DMS79 treated with DMSO at 0.1 percent for 48 hours (cell line): ENCODE results near the gene PSMD13.
"Not testable (repeated sequence)": the region's sequence is repeated elsewhere in the genome, so short reads cannot be mapped to it uniquely, and the experiment has no call there.

ENCODE experiments used
- DNase-seq: peaks from one replicate; lab custom pipeline; 2025; lab: John Stamatoyannopoulos, UW

The PSMD13 gene

DNA sequence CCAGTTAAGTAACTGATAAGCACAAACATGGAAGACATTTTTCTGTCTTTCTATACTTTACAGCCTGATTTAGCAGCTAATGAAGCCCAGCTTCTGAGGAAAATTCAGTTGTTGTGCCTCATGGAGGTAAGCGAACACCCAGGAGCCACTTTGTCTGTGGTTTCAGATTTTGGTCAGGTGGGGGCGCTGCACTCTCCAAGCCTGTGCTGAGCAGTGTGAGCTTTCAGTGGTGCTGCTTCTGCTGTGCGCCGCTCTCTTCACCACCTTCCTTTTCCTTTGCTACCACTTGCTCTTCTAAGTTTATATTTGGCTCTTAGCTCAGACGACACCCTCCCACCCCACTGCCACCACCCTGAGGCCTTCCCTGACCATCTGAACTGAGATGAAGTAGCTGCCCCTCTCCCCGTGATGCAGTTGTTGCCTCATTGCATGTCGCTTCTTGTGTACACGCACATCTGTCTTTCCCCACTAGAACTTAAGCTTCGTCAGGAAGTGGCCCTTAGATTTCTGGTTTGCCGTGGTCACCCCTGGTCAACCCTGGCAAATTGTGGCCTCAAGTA is 14.0 kb downstream of the PSMD13 start:
- DNase-seq = no peak

DNA sequence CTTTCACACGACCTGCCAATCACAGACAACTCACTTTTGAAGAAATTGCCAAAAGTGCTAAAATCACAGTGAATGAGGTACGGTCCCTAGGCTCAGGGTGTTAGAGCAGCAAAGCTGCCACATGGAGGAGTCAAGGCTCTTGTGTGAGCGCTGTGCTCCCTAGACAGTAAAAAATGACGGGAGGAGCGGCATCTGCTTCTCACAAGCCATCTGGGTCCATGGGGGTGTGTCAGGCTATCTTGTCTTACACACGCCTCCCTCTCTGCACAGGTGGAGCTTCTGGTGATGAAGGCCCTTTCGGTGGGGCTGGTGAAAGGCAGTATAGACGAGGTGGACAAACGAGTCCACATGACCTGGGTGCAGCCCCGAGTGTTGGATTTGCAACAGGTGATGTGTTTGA is 14.8 kb downstream of the PSMD13 start:
- no peak for DNase-seq

DNA sequence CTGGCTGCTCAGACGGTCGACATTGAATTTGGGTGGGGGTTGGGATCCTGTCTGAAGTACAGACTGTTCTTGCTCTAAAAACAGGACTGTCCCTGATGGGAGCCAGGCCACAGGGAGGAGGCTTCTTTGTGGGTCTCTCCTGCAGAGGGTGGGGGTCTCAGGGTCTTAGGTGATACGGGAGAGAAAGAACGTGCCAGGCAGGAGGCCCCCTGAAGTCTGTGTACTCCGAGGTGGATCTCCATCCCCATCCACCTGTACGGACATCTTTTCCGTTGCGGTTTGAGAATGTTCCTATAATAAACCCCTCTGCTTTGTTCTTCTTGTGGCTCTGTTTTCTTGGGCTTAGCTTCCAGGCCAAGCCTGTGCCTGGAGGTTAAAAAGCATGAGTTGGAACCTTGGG is 15.9 kb downstream of the PSMD13 start:
- no peak for DNase-seq

DNA sequence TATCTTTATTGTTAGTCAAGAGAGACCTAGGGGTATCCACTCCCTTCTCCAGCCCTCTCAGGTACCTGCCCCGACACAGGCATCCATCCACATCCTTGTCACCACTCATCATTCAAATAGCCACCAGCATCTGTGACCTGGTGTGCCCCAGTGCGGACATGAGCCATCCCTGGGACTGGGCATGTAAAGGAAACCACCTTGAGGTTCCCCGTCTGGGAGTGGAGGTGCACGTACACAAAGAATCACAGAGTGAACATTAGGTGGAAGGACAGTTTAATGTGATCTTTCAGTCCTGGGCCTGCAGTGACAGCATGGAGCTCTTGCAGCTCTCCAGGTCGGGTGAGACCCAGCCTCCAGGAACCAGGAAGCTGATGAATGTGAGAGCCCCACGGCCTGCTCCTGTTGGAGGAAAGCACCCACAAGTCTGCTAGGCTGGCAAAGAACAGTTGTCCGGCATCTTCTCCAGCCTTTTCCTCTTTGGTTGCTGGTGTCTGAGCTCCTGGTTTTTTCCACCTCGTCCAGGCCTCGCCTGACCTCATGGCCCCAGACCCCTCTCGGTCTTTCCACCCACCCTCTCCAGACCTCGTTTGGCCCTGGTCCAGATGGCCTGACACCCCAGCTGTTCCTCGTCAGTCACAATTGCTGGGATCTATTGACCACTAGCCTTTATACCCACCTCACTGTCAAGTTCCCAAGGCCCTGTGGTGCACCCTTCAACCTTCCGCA is 16.5 kb downstream of the PSMD13 start:
- no peak for DNase-seq

DNA sequence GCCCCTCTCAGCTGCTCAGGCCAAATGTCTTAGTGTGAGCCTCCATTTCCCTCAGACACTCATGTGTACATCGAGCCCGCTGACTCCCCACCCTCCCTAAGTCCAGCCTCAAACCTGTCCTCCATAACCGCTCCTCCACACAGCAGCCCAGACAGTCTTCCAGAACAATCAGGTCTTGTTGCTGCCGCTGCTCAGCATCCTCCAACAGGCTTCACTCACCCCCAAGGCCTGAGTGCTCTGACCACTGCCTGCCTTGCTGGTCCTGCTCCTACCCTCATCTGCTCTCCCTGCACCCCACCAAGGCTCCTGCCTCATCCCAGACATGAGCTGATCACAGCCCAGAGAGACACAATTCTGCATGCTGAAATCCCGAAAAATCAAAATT is 17.1 kb downstream of the PSMD13 start:
- no peak for DNase-seq

DNA sequence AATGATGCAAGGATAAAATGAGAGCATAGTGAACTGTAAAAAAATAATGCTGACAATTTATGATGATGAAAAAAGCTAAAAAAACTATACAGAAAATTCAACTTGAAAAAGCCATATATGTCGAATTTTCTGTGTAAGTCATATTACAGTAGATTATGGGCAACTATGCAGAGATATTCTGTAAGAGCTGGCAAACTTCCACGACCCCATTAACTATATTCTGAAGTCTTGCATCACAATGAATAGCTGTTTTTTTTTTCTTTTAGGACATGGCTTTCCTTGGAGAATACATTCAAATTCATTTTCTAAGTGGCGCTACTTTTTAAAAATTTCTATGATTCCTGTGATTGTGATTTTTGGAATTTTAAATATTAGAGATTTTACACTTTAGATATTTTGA is 18.4 kb downstream of the PSMD13 start:
- no peak for DNase-seq

DNA sequence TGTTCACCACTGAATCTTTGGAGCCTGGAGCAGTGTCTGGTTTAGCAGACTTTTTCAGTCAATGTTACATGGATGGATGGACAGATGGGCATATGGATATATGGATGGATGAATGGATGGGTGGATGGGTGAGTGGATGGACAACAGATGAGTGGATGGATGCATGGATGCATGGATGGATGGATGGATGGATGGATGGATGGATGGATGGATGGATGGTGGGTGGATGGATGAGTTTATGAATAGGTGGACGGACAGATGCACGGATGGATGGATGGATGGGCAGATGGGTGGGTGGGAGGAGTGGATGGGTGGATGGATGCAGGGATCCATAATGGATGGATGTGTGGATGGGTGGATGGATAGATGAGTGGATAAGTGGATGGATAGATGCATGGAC is 19.0 kb downstream of the PSMD13 start:
- no peak for DNase-seq

DNA sequence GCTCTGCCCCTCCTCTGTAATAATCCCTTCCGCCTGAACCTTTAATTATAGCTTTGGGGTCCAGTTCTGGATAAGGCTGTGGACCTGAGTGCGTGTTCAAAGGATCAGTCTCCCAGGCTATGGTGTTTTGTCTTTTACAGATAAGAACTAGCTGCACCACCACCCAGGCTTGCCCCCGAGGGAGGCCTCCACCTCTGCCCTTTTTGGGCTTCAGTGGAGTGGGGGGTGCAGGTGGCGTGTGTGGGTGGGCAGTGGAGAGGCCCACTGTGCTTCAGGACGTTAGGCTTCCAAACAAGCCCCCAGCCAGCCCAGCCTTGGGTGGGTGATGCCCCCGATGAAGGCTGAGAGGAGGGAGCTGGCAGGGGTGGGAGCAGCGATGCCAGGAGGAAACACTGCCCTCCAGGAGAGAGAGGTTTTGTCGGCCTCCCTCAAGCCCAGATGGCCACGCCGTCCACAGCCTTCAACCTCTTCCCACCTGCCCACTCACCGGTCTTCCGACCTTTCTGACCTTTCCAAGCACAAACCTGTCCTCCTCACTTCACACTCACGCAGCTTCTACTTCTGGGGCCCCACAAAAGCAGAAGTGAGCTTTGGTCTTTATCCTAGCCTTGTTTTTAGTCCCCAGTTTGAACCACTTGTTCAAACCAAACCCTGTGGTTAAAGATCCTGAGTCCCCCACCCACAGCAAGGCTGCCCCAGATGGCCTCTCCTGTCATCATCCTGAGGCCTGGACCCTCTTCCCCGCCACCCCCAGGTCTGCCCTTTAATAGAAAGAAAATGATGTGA is 20.4 kb downstream of the PSMD13 start:
- no peak for DNase-seq

DNA sequence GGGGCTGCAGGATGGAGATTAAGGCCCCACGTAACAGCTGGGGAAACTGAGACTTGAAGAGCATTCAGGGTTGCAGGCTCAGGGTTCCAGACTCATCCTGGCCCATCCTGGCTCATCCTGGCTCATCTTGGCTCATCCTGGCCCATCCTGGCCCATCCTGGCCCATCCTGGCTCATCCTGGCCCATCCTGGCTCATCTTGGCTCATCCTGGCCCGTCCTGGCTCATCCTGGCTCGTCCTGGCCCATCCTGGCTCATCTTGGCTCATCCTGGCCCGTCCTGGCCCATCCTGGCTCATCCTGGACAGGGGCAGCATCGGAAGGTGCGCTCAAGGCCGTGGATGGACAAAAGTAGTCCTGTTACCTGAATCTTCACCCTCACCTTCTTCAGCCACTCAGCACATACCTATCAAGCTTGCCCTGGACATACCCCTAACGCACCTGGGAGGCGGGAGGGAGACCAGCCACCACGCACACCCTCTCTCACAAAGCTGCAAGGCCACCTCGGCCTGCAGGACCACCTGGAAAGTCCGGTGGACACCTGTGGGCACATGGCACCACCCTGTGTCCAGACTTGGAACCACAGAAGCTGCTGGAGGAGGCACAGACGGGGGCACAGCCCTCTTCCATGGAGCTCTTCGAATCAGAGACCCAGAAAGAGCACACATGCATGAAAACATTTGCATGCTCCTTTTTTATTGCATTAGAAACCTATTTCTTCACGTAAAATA is 21.2 kb downstream of the PSMD13 start:
- DNase-seq = no peak

DNA sequence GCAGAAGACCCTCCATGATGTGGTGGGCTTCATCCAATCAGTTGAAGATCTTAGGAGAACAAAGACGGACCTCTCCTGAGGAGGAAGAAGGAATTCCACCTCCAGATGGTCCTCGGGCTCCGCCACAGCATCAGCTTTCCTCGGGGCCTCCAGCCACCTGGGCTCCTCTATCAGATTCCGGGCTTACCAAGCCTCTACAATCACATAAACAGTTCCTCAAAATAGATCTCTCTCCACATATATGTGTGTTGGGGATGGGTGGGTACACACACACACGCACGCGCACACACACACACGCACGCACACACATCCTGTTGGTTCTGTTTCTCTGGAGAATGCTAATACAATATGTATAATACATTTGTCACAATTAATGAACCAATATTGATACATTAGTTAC is 22.6 kb downstream of the PSMD13 start:
- no peak for DNase-seq

DNA sequence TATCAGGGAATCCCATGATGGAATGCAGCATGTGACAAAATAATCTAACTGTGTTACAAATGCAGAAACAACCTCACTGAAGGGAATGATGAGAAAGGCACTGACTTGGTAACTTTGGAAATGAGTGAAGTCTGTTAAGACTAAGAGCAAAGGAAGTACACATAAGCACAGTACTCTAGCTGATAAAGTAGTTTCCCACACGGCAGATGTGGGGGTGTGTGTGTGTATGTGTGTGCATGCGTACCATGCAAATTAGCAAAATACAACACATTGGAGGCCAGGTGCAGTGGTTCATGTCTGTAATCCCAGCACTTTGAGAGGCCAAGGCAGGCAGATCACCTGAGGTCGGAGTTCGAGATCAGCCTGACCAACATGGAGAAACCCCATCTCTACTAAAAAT is 24.8 kb downstream of the PSMD13 start:
- no peak for DNase-seq

DNA sequence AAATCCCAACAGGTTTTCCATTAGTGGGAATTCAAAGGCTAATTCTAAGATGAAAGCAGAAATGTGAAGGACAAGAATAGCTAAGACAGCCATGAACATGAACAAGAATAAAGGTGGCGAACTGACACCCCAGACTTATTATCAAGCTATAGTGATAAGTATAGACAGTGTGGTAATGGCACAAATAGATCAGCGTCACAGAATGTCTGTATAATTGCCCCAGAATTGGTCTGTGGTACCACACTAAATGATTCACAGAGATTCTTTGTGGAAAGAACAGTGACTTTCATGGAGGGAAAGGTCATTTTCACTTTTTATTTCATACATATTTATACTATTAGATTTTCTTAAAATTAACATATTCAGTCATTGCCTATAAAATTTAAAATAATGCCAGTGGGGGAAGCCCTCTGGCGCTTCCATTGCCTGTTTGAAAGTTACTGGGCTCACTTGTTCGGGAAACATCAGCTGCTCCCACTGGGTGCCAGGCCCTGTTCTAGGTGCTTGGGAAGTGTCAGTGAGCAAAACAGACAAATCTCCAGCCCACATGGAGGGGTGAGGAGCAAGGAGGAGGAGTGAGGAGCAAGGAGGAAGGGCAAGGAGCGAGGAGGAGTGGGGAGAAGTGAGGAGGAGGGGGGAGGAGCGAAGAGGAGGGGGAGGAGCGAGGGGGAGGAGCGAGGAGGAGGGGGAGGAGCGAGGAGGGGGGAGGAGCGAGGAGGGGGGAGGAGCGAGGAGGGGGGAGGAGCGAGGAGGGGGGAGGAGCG is 30.1 kb downstream of the PSMD13 start:
- DNase-seq = no peak

DNA sequence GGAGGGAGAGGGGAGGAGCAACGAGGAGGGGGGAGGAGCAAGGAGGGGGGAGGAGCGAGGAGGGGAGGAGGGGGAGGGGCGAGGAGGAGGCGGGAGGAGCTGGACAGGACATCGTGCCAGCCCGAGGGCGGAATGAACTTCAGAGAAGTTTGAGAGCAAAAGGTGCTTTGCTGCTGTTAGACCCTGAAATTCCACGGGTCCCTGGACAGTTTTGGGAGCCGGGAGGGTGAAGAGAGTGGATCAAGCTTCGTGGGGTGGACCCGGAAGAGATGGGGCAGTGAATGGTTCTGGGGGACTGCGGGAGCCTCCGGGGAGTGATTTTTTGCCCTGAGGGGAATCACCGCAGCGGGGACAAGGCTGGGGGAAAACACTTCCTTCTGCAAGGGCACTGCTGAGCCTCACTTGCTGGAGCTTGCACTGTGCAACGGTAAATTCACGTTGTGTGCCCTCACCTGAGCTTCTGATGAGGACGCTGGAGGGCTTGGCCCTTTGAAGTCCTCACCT is 30.8 kb downstream of the PSMD13 start:
- no peak for DNase-seq

DNA sequence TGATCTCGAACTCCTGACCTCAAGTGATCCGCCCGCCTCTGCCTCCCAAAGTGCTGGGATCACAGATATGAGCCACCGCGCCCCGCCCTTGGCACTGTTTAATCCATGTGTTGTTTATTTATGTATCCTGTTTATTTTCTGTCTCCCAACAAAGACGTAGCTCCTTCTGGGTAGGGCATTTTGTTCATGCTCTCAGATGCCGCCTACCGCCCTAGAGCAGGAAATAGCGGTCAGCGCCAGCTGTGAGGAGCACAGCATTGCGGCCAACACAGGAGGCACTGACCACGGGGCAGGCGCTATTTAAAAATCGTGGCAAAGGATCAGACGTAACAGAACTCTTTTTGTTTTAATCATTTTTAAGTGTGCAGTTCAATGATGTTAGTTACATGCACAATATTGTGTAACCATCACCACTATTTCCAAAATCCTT is 32.0 kb downstream of the PSMD13 start:
- not testable (repeated sequence) for DNase-seq

DNA sequence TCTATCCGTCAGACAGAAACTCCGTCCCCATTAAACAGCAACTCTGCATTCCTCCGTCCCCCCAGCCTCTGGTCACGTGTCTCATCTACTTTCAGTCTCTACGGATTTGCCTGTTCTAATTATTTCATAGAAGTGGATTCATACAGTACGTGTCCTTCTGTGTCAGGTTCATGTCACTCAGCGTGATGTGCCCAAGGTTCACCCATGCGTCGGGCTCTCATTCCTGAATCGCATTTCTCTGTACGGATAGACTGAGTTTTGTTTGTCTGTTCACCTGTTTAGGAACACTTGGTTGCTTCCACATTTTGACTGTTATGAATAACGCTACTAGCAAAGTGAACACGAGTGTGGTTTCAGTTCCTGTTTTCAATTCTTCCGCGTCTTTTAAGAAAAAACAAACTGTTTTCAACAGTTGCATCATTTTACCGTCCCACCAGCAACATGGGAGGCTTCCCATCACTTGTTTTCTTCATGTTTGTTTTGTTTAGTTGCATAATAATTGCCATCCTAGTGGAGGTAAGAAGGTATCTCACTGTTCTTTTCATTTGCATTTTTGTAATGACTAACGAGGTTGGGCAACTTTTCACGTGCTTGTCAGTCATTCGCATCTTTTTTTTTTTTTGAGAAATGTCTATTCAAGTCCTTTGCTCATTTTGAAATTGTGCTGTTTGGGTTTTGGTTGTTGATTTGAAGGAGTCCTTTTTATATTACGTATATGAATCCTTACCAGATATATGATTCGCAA is 32.5 kb downstream of the PSMD13 start:
- DNase-seq = no peak

DNA sequence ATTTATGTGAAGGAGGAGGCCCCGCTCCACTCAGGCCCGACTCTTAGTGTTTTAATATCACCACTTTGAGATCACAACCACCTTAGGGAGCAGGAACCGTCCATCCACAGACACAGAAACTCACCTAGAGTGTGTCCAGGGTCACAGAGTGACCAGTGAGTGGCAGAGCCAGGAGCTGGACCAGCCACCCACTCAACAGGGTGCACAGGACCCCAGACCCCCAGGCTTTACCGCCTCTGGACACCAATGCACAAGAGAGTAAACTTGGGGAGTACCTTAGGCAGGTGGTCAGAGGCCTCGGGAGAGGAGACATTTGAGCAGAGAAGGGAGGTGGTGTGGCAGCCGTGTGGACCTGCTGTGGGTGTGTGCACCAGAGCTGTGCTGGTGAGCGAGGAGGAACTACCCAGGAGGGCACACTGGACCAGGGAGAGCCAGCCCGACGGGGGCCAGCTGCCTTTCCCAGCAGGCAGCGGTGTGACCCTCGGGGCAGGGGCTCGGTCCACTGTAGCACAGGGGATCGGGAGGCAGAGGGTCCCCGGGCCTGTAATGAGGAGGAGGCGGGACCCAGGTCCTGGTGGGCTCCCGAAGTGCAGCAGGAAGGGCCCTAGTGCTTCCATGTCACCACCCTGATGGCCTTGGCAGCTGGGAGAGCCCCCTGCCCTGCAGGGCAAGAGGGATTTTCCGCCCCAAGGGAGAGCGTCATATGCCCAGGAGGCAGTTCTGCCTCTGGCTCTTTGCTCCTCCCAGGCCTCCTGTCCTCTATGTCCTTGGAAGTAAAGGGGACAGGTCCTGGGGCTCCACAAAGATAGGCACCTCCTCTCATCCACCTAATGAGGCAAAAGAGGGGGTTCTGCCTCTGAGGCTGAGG is 33.9 kb downstream of the PSMD13 start:
- no peak for DNase-seq

DNA sequence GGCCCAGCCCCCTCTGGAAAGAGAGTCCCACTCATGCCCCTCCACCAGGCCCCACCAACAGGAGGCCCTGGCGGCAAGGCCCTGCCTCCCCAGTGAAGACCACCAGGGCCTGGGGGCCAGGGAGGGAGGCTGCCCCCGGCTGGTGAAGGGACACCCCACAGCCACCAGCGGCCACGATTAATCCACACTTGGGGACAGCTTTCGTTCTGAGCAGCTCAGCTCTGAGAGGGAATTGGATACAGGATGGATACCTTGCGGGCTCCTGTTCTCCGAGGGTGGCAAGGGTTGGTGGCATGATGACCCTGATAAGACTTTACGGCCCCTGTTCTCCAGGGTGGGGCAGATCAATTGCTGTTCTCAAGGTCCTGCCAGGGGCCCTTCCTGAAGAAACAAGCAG is 34.5 kb downstream of the PSMD13 start:
- no peak for DNase-seq

DNA sequence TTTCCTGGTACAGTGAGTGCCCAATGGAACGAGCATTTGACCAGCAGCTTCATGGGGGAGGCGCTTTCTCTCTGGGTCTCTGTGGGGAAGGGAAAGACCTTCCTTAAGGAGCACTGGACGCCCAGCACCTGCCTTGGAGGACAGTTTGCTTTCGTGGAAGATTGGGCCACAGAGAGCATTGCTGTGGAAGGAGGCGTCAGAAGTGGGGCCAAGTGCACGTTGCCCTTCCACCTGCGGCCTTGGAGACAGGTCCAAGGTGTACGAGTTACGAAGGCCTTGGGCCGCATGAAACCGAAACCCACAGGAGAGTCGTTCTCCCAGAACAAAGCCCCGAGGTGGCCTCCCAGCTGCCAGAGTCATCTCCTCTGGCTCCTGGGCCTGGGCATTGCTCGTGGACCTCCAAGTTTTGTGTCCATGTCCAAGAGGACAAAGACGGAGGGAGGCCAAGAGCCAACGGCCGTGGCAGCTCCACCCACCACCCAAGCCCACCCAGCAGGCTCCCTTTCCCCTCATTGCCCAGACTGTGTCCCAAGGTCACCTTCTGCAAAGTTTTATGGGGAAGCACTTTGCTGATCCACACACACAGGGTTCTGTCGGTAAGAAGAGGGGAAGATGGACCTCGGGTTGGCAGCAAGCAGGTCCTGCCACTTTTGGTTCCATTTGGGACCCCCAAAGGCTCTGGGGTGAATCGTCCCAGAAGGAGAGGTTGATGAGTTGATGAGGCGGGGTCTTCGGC is 35.6 kb downstream of the PSMD13 start:
- no peak for DNase-seq

DNA sequence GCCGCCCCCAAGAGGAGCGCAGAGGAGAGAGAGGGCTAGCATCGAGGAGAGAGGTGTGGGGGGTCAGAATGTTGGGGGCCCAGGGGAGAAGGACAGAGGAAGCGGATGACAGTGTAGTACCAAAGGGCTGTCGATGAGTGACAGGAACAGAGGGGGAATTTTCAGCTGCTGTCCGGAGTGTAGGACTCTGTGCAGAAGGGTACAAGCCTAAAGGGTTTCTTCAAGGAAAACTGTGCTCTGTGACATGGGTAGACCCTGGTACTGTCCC is 36.1 kb downstream of the PSMD13 start:
- no peak for DNase-seq

DNA sequence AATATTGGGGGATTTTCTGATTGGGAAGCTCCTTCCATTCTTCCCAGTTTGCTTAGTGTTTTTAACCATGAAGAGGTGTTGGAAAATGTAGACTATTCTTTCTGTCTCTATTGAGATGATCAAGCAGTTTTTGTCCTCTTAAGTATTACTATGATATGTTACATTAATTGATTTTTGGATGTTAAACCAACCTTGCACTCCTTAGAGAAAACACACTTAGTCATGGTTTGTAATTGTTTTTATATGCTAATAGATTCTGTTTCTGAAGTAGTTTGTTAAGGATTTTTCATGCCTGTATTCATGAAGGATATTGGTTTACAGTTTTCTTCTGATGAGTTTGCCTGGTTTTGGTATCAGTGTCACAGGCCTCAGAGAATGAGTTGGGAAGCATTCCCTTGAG is 39.4 kb downstream of the PSMD13 start:
- no peak for DNase-seq
